HG03439 (cell line): ENCODE results near the gene INTS7.

Experiments used
- ATAC-seq: cut with Tn5 transposase; IDR thresholded peaks from one replicate; pipeline ENCODE4 v1.9.1; 2021; ENCODE audit warnings: mild to moderate bottlenecking, moderate library complexity; ENCODE audit not compliant: unreplicated experiment

The INTS7 gene

GRCh38 chr1:212035123-212035834 lies at the start of gene INTS7, which contains the start of gene DTL:
INTS7 (minus strand) TSS chr1:212035557; CDS start chr1:212035437, 120 bp downstream.
DTL (plus strand) TSS chr1:212035748; CDS start chr1:212035891, 143 bp downstream.
- ATAC-seq, result peak; percentile 73

DNA sequence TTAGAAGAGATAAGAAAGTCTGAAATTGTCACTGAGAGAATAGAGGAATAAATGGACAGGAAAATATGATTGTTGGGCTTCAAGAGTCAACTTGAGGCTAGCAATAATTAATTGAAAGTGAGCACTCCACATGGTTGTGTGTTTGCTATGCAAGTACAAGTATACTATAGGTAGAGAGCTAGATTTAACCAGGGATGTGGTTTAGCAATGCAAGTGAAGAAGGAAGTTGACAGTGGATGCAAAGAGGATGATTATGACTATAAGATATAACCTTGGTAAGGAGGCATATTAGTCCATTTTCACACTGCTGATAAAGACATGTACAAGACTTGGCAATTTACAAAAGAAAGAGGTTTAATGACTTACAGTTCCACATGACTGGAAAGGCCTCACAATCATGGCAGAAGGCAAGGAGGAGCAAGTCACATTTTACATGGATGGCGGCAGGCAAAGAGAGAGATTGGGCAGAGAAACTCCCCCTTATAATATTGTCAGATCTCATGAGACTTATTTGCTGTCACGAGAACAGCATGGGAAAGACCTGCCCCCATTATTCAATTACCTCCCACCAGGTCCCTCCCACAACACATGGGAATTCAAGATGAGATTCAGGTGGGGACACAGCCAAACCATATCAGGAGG lies 47.5 kb upstream of the INTS7 start:
- ATAC-seq, result no peak

DNA sequence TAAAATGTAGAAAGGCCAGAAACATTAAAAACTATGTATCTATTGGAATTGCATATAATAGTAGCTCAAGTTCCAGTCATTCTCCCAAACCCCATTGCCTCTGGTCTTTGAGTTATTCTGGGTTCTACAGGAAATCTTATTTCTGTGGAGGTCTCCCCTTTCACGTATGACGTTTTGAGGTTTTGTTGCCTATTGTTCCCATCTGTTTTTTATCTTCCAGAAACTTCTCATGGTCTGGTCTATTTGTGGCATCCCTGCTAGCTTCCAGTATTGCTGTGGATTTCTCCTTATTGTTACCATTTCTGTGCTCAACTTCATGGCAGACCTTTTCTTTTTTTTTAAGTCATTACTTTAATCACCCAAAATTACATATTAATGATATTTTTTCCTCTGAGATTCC lies 43.5 kb upstream of the INTS7 start:
- no peak for ATAC-seq

- ATAC-seq, result no peak
Observed at GRCh38 chr1:212077028-212077427, 41.7 kb upstream of the INTS7 start.

- no peak for ATAC-seq
Observed at GRCh38 chr1:212074856-212075255, 39.5 kb upstream of the INTS7 start.

DNA sequence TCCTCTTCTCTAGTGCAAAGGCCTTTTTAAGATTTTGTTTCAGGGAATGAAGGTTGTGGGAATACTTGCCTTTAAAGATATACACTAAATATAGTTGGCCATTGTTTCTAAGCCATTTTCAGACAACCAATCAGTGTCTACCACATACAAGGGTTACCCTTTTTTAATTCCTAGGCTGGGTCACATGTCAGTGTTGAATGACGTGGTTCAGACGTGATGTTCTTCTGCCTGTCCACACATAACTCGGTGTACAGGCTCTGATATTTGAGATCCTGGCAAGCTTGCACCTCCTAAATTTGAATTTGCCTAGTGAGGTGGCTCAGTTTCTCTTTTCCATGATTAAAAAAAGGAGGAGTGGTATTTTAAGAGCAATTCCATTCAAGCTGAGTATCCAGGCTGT lies 39.0 kb upstream of the INTS7 start:
- ATAC-seq, result no peak

DNA sequence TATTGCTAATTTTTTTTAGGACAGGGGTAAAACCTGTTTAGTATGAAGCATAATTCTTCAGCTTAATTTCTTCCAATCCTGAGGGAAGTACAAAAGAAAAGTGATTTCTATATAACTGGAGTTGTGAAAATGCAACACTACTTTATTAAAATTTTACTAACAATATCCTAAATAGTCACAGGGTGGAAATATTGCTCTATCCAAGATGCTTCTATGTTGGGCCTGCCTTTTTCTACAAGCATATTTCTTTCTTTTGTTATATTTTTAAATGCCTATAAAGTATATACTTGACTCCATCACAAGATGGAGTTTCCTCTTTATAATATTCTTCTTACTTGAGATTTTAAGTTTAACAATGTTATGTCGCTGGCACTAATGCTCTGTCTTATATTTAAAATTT lies 38.1 kb upstream of the INTS7 start:
- ATAC-seq, result no peak

DNA sequence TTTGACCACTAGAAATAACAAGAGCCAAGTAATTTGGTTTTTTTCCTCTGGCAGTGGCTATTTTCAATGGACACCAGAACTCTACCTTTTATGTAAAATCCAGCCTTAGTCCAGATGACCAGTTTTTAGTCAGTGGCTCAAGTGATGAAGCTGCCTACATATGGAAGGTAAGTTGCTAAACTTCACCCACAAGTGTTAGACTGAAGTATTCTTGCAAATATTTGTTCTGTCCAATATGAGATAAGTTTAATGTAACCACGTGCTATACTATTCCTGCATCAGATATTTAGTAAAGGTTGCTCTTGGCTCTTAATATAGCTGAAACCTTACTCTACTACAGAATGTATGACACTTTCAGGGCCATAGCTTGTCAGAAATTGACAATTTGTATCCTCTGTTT lies 36.7 kb upstream of the INTS7 start:
- ATAC-seq, result no peak

GRCh38 chr1:212070720-212071302 lies 35.5 kb upstream of the INTS7 start:
- ATAC-seq, result no peak

DNA sequence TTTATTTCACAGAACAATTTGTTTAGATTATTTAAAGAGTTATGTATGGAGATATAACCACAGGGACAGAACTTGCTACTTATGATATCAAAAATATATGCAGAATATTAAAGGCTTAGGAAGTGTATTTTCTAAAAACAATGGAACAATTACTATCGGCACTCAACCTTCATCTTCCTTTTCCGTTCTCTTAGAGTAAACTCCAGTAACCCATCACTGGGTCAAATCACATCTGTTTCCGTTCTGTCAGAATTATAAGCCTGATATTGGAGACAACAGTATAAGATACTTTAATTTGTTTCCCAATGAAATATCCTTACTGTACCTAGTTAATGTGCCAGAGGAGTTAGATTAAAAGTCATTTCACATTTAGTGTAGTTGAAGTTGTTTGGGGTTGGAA lies 32.4 kb upstream of the INTS7 start:
- ATAC-seq, result no peak

- ATAC-seq, result no peak
Observed at GRCh38 chr1:212062832-212063438, 27.6 kb upstream of the INTS7 start.

DNA sequence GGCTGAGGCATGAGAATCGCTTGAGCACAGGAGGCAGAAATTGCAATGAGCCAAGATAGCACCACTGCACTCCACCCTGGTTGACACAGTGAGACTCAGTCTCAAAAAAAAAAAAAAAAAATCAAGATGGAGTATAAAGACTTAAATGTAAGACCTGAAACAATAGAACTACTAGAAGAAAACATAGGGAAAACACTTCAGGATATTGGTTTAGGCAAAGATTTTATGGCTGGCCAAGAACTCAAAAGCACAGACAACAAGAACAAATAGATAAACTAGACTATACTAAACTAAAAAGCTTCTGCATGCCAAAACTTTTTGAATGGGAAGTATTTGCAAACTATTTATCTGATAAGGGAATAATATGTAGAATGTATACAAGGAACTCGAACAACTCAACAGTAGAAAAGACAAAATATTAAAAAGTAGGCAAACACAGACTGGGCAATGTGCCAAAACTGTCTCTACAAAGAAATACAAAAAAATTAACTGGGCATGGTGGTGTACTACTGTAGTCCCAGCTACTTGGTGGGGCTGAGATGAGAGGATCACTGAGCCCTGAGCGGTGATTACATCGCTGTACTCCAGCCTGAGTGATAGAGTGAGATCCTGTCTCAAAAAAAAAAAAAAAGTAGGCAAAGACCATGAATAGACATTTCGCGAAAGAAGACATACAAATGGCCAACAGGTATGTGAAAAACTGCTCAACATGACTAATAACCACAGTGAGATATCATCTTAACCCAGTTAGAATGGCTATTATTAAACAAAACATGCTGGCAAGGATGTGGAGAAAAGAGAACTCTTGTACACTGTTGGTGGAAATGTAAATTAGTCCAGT lies 25.5 kb upstream of the INTS7 start:
- no peak for ATAC-seq

DNA sequence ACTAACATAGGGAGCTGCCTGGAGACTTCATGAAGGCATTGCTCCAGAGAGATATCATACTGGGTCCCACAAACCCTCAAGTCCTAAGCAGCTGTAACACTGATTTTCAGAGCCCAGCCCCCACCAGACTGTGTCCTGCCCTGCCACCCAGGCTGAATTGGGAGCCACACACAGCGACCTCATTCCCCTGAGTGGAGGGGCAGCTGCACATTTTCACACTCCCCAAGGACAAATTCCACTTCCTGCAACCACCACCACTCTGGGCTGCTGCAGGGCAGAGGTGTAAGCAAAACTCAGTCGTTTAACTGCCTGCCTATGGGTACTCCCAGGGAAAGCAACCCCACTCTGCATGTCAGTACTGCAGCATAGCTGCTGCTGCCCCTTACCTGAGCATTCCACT lies 20.0 kb upstream of the INTS7 start:
- no peak for ATAC-seq

- no peak for ATAC-seq
Observed at GRCh38 chr1:212053993-212054392, 18.6 kb upstream of the INTS7 start.

DNA sequence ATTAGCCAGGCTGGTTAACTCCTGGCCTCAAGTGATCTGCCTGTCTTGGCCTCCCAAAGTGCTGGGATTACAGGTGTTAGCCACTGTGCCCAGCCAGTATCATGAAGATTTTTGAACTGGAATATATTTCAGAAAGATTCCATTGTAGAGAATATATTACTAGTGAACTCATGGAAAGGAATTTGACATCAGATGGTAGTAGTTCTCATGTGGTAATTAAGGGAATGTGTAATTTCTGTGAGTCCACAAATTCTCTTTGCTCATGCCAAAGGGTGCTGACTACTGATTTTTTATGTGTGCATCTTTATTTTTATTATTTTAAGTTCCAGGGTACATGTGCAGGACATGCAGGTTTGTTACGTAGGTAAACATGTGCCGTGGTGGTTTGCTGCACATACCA lies 10.6 kb upstream of the INTS7 start:
- ATAC-seq, result no peak

DNA sequence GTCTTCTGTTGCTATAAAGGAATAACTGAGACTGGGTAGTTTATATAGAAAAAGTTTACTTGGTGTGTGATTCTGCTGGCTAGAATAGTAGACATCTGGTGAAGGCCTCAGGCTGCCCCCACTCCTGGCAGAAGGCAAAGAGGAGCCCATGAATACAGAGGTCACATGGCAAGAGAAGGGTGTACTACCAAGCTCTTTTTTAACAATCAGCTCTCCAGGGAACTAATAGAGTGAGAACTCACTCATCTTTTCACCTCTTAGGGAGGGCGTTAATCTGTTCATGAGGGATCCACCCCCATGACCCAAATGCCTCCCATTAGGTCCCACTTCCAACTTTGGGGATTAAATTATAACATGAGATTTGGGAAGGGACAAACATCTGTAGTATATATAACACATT lies 9.5 kb upstream of the INTS7 start:
- ATAC-seq, result no peak

GRCh38 chr1:212042436-212042835 lies 7.1 kb upstream of the INTS7 start:
- ATAC-seq, result no peak

DNA sequence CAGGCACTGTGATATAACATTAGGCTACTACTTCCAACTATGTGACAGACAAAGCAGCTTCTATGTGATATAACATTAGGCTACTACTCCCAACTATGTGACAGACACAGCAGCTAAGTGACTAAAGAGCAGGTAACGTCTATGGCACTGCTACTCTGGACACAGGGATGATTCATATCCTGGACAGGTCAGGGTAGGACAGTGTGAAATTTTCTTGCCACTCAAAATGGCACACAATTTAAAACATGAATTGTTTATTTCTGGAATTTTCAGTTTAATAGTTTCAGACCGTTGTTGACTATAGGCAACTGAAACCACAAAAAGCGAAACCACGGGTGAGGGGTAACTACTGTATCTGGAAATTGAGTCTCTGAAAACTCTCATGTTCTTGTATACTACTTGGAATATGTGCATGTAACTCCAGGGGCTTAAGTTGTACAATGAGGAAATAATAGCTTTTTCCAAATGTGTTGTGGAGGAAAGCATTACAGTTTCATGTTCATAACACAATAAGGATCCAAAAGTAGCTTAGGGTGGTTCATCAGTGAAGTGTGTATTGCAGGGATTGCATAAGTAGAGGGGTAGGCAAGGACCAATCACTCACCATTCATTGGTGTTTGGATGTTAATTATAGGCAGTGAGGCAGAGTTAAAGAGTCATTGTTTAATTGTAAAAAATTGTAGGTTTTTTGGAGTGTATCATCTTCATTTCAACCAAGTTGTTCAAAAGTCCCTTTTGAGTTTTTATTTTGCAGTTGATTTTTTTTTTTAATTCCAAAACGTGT lies 5.5 kb upstream of the INTS7 start:
- no peak for ATAC-seq

GRCh38 chr1:212039622-212040021 lies 4.3 kb upstream of the INTS7 start:
- ATAC-seq, result no peak

- ATAC-seq, result no peak
Observed at GRCh38 chr1:212037900-212038299, 2.5 kb upstream of the INTS7 start.
